Activated CD8-positive, alpha-beta memory T cell treated with anti-CD3 and anti-CD28 coated beads for 24 hours (primary cell): ENCODE data around the gene IL21.
"Not testable (repeated sequence)": the region's sequence is repeated elsewhere in the genome, so short reads cannot be mapped to it uniquely, and the experiment has no call there.

Experiments used
- DNase-seq: peaks from one replicate; pipeline ENCODE4 v3.0.0-alpha.2; 2020

IL21 gene

DNA sequence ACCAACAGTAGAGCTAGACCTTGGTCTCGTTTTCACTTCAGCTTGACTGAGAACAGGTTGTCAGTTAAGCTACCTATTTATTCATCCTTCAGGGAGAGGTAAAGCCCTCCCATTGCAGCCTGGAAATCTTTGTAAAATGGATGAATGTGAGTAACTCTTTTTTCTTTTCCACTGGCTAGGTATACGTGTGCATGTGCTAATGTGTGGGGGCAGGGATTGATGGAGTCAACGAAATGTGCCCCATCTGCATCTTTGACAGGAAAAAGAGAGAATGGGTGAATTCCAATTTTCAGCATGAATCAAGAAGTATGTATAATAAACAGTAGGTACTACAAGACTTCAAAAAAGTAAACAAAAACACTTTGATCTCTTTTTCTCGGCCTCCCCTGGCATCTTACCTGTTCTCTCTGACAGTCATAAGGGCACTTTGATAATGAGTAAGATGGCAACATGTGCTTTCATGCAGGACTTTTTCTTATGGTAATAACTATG, at the start of gene IL21:
IL21 (minus strand) TSS at position 51 of the 492 bp plus-strand sequence. CDS start 55 bp downstream, outside the sequence.
- DNase-seq = no peak

DNA sequence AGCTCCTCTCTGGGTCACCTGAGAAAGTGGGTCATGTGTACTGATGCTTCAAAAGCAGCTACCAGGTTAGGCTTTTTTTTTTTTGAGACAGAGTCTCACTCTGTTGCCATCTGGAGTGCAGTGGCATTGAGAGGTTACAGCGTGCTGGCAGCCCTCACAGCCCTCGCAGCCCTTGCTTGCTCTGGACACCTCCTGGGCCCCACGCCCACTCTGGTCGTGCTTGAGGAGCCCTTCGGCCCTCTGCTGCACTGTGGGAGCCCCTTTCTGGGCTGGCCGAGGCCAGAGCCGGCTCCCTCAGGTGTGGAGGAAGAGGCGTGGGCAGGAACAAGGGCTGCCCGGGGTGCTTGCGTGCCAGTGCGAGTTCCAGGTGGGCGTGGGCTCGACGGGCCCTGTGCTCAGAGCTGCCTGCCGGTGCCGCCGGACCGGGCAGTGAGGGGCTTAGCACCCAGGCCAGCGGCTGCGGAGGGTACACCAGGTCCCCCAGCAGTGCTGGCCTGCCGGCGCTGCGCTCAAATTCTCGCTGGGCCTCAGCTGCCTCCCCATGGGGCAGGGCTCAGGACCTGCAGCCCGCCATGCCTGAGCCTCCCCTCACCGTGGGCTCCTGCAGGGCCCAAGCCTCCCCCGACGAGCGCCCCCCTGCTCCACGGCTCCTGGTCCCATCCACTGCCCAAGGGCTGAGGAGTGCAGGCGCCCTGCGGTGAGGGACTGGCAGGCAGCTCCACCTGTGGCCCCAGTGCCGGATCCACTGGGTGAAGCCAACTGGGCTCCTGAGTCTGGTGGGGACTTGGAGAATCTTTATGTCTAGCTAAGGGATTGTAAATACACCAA, 49.3 kb upstream of the IL21 start:
- DNase-seq = no peak

DNA sequence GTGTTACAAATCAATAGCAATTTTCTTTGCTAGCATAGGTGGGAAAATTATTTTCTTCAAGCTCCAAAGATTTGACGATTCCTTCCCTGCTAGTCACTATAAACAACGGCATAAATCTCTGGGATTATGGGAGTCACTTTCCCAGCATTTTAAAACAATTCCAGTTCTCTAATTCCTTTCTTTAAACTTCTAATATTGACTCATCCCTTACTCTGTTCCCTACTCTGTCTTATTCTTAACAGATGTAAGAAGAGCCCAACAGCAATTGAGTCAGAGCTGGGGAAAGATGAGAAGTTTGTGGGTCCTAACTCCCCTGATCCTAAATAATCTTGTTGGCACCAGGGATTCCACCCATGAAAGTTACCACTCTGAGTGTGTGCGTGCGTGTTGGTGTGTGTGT, 47.4 kb upstream of the IL21 start:
- DNase-seq = no peak

DNA sequence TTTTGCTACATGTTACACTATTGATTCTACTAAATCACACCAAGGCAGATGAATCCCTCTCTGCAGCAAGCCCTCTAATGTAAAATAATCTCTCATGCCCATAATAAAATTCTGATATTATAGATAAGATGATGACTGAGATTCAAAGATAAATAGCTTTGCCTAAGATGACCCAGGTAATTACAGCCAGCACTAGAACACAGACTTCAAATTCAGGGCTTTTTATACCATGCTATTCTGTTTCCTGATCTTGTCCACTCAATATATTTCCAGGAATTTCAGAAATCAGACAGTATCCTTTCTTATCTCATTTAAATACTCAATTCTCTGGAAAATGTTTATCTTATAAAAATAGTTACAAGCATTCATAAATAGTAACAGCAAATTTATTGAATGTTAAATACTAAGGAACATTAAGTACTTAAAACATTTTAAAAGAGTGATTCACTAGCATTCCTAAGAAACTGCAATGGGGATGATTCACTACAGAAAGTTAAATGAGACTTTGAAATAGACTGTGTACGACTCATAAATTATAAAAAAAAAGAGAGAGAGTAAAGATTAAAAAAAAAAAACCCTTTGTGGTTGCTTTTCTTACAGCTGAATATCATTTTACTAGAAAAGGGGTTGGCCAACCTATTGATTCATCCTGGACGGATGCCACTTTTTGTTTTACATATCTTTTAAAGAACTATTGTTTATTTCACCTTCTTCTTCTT, 45.8 kb upstream of the IL21 start:
- no peak for DNase-seq

DNA sequence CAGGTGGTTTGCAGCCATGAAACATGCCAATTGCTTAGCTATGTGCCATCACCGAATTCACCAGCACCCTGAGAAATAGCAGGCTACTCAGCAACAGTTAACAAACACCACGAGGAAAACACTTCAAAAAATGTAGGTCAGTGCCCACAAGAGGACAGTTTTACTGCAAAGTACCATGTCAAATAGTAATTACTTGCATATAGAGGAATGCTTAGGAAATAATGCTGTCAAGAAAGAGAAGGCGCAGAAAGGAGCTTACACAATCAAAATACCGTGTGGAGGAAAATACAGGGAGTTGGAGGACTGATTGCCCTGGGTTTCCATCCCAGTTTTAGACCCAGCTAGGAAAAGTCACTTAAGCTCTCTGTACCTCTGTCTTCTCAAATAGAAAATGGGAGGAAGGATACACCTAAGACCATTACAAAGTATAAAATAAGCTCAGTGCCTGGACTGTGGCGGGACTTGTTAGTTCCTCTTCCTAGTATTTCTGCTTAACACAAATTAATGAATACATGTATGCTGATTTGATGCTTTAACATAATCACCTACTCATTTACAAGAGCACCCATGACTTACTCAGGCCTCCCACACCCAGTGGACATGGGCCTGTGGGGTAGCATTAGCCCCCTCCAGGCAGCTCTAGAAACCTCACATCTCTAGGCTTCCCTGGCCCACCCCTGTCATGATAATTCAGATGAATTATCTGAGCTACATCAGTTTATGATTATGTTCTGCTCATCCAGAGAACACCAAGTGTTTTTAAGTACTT, 44.5 kb upstream of the IL21 start:
- DNase-seq = no peak

DNA sequence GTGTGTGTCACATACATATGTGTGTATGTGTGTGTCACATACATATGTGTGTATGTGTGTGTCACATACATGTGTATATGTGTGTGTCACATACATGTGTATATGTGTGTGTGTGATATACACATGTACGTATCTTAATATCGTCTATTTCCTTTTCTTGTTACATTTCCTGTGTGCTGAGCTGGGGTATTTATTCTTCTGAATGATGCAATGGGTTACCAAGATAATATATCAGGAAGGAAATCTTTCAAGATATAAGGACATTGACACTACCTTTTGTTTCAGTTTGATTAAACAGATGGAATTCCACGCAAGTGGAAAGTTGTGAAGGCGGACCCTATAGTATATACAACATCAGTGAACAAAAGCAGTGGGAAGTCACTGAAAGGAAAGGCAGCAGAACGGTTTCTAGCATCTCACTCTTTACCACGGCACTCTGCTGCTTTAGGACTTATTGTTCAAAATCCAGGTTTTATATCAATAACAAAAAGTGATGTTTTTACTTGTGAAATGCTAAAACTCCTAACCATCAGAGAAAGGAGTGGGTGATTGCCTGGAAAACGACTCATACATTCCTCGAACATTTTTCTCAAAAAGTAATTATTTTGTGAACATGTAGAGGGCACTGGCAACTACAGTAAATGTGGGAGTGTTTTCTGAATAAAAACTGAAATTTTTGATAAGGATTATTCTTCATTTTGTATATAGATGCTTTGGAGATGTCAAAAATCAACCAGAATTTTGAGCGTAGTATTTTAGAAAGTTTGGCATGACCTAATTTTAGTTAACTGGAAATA, 43.1 kb upstream of the IL21 start:
- DNase-seq = no peak

DNA sequence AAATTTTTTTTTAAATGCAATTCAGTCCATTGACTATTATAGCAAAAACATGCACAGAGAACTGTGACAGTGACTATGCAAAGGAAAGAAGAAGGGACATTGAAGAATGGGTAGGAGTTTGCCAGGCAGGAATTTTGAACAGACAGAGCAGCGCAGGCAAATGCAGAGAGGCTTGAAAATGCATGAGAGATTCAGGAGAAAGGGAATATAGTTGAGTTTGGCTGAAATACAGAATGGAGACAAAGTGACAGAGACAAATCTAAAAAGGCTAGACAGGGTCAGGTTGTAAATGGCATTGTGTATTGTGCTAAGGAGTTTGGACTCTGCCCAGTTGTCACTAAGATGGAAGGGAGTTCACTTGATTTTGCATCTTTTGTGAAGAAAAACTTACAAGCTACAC, 42.4 kb upstream of the IL21 start:
- no peak for DNase-seq

DNA sequence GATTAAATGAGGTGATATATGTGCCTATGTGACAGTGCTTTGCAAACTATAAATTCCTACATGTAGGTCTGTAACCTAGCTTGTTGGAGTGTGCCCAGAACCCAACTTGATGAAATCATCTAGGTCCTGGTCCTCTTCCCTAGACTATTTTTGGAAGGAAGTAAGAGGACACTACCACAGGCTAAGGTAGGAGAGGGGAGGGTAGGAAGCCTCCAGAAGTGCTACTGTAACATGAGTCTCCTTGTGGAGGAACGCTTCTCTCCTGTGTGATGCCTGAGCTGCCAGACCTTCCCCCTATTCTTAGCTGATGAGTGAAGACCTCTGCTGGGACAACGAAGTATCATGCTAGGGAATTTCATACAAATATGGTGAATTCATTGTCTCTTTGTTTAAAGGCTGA, 41.8 kb upstream of the IL21 start:
- DNase-seq = no peak

DNA sequence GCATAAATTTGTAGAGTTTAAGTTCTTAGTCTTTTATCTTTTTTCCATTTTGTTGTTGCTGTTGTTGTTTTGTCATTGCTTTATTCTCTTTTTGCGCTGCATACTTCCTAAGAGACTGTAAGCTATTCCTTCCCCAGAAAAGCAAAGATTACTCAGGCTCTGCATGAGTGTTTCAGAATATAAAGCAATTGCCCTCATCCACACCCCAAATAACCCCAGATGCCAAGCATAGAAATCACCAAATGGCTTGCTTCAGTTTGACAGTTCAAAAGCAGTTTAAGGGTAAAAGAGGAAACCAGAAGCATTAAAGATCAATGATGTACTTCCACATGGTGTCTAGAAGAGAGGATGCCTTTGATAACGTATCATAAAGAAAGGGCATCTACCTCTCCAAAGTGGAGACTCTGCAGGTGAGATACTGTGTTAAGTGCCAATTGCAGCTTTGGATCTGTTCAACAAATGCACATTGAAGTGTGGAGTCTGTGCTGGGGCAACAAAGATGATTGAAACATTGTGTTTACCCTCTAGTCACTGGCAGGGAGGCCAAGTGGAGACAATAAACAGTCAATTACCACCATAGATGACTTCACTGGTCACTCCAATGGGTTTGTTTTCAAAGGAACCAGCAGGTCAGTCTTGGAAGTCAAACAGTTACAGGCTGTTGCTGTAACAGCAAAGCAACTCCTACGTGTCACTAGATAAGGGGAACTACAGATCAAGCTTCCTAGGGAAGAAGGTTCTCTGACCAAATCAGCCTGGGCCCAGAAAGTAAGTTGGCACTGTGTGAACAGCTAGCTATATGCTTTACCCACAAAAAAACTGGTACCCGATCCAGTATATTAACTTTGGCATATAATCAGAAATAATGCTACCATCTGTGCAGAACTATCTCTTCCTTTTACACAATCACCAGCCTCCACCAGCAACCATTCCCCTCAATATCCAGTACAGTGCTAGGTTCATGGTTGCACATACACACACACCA, 40.6 kb upstream of the IL21 start:
- no peak for DNase-seq

DNA sequence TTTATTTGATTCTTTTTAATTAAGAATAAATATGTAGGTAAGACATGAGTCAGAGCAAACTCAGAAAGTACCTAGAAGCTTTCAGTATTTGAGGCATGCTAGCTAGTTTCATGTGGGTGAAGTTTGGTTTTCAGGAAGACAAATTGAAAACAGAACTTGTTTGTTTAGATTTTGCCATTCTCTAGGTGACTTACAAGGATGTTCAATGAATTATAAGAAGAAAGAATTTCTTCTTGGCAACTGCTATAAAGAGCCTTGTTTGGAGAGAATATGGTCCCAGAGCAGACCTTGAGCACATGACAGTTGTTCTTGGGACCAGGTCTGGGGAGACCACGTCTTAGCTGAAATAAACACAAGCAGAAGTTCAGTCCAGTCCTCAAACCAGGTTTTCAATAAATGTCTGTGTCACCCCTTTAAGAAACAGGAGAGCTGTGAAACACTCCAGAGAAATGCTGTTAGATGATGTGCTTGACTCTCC, 38.0 kb upstream of the IL21 start:
- no peak for DNase-seq

DNA sequence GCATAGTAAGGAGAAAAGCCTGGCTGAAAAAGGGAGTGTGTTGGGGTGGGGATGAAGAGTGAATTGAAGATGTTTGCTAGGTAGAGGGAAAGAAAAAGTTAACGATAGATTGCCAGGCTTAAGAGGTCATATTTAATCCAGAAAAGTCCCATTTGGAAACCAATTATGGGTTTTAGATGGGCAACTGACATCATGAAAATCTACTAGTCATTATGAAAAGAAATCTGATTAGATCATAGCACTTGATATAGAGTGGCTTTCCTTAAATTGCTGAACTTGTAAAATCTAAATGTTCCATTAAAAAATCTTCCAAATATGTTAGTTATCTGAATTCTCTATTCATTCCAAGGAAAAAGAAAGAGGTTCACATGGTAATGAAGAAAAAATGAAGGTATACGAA, 37.5 kb upstream of the IL21 start:
- no peak for DNase-seq

DNA sequence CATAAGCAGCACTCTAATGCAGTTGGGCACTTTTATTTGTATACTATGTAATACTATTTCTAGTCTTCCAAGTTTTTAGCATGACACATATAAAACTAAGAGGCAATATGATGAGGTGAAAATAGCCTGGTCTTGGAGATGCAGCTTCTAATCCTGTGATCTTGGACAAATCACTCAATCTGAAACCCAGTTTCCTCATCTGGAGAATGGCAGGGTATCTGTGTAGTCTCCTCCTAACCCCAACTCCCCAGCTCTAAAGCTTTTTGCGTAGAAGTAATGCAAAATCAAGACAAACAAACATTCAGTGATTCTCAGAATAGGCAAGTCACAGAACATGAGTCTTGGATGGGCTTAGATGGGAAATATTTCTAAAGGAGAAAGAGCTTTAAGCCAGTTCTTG, 36.7 kb upstream of the IL21 start:
- DNase-seq = no peak

DNA sequence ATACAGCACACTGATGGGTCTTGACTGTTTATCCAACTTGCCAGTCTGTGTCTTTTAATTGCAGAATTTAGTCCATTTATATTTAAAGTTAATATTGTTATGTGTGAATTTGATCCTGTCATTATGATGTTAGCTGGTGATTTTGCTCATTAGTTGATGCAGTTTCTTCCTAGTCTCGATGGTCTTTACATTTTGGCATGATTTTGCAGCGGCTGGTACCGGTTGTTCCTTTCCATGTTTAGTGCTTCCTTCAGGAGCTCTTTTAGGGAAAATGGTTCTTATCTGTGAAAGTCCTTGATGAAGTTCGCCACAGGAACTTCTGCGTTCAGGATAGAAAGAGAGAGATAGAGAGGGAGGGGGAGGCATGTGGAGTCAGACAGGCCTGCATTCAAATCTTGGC, 35.7 kb upstream of the IL21 start:
- not testable (repeated sequence) for DNase-seq

DNA sequence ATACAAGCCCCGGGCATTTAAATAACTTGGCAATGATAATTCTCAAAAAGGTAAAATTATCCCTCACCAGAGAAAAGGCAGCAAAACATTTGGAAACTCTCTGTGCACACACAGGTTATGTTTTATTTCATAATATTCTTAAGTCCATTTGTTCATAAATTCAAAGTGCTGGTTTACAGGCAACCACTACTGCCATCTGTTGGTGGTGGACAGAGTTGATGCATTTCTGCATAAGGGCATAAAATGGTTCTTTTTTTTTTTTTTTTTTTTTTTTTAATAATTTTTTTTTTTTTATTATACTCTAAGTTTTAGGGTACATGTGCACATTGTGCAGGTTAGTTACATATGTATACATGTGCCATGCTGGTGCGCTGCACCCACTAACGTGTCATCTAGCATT, 31.5 kb upstream of the IL21 start:
- no peak for DNase-seq

DNA sequence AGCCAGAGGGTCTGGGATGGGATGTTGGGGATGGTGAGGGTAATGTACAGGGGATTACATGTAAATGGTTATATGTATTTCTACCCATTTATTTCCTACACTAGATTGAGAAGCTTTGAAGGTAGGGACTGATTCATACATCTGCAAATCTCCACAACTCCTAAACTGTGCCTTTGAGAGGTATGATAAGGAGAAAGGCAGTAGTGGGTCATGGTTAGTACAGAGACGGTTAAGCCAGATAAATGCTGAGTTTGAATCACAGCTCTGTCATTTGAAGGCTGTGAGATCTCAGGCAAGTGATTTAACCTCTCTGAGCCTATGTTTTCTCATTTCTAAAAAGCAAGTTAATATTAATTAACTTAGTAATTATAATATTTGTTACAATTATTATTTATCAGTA, 29.3 kb upstream of the IL21 start:
- DNase-seq = no peak

DNA sequence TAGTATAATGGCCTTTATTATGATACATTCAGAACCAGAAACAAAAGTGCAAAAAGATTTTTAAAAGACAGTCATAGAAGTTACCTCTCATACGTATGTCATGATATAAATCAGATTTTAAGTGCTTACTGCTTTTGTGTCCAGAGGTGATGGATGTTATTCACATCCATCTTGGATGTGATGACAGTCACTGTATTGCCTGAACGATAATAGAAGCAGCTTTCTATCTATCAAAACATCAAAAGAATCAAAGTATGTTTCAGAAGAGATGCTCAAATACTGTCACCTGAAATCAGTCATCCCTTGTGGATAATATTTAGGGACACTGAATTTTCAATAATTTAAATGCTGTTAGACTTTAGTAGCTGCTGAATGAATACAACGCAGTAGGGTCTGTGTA, 26.8 kb upstream of the IL21 start:
- DNase-seq = no peak

DNA sequence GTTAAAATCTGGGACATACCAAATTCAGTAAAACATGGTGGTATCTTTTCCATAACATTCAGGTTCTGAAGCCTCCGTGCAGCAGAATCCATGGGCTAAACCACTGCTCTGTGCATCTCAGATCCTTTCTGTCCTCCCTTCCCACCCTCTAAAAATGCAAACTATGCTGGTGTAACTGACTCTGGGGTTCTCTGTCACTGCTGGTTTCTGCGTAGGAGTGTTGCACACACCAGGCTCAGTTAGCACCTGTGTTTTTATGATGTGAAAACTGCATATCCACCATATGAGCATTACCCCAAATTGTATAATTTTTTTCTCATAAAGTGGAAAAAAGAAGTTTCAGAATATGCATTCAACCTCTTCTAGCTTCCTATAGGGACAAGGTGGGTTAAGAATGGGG, 22.4 kb upstream of the IL21 start:
- no peak for DNase-seq

DNA sequence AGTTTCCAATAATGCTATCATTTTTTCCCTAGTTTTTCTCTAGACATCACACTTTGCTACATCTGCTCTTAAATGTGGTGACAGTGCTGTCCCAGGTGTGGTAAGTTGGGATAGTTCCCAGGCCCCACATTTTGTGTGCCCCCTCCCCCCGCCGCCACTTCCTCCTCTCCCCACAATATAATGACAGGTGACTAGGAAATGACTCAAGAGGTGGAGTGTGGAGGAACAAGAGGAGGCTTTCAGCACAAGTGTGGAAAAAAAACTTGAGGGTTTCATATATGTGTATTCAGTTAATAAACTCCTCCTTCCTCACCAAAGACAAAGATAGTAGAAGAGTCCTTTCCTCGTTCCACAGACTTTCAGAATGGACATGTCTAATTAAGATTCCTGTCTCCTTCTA, 18.3 kb upstream of the IL21 start:
- DNase-seq = no peak

DNA sequence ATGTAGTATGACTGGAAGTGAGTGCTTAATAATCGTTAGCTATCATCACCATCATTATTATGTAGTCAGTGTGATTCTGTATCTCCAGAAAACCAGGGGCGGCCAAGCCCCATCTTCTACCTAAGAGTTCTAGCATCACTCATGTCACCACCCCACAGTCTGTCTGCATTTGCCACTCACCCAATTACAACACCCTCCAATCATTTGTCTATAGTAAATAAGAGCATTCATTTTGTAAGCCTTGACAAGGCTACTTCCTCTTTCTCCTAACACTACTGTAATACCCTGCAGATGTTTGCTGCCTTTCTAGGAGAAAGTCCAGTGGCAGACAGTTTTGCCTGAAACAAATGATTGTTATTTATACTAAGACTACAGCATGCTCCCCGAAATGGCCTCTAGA, 15.8 kb upstream of the IL21 start:
- no peak for DNase-seq

DNA sequence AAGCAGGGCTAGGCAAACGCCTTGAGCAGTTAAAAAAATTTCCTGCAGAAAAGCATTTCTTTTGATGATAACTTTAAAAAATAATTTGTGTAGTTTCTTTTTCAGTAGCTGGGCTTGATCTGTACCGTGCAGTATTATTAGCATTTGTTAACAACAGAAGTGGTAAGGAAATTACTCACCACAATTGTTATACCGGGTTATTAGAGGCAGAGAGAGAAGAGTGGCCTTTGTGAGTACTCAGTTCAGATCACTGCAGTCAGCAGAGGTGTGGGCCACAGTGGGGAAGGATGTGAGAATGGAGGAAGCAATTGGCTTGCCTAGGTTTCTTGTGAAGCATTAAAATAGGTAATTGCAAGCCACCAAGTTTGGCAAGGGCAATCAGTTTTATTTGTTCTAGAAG, 14.3 kb upstream of the IL21 start:
- DNase-seq = no peak

DNA sequence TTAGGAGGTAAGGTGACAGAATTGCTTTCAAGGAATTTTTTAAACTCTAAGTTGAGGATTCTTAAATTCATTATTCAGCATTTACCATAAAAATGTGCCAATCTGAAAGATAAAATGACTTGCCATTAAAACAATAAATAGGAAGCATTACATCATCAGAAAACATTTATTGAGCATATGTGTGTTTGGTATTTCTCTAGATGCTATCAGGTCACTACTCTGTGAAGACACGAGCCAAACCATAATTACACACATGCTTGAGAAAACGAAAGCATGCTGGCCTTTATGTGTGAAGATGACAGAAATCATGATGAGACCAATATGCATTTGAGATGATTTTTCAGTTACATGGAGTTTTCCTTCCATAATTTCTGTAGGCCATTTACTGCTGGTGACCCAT, 12.3 kb upstream of the IL21 start:
- no peak for DNase-seq
